NCI-H128 (cell line): Measurements from ENCODE around the gene ARFGAP3.

Experiments
- DNase-seq: peaks from one replicate; lab custom pipeline; 2025; ENCODE audit not compliant: unreplicated experiment; lab: John Stamatoyannopoulos, UW

The ARFGAP3 gene

GRCh38 chr22:42825796-42826195 lies 31.3 kb downstream of the ARFGAP3 start:
- DNase-seq = no peak

GRCh38 chr22:42821386-42821785 lies 35.7 kb downstream of the ARFGAP3 start:
- DNase-seq = no peak

DNA sequence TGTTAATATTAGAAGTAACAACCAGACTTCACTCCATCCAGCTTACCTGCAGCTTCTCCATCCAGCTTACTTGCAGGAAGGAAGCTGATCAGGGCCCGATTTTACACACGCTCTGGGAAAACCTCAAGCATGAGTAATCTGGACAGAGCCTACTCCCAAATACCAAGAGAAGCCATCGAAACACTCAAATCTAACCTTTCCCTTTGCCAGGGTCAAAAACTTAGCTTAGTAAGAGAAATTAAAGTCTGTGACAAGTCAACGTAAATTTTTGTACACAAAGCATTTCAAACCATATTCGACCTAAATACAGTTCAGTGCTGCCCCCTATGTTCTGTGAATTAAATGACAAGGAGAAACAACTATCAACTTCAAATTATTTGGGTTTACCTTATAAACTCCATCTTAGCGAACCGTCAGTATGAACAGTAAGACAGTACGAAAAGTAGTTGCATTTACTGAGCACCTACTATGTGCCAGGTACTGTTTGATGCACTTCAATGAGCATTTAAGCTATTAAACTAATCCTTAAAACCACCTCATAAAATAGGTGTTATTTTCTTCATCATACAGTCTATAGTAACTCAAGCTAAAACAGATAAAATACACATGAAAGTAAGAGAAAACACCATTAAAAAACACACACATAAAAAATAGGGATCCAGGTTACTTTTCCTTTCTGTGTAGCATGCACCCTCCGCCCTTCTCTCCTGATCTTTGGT lies 36.9 kb downstream of the ARFGAP3 start:
- no peak for DNase-seq

GRCh38 chr22:42819412-42820044 lies 37.5 kb downstream of the ARFGAP3 start:
- DNase-seq = no peak

GRCh38 chr22:42817556-42817955 lies 39.5 kb downstream of the ARFGAP3 start:
- no peak for DNase-seq

DNA sequence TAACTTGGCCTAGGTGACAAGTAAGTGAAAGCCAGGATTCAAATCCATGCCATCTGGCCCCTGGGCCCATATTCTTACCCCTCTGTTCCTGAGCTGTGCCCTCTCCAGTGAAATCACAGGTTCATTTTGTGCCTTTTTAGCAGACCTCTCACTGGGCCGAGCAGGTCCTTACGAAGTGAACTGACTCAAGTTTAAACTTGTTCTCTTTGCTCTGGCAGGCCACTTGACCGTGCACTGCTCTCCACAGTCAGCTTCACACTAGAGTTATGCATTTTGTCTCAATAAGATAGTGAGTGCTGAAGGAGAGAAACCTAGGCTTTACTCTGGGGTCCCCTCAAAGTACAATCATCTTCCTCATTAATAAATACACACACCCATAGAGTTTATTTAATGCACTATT lies 40.7 kb downstream of the ARFGAP3 start:
- DNase-seq = no peak

GRCh38 chr22:42814616-42815015 lies 42.5 kb downstream of the ARFGAP3 start:
- DNase-seq = no peak

DNA sequence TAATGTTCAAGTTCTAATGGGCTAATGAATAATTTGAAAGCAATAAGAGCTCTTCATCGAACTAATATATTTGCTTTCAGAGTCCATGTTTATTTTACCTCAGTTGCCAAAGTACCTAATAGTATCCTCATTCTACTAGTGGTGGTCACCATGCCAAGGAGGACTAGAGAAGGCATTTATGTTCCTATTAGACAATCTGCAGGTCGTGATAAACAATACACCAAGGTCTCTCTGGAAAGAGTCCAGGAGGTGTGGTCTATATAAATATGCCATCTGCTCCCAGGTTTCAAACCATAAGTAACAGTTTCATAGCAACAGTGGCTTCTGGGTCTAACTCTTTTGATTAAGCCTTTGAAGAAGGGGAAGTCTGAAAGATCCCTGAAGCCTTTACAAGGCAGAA lies 42.9 kb downstream of the ARFGAP3 start:
- DNase-seq = no peak

DNA sequence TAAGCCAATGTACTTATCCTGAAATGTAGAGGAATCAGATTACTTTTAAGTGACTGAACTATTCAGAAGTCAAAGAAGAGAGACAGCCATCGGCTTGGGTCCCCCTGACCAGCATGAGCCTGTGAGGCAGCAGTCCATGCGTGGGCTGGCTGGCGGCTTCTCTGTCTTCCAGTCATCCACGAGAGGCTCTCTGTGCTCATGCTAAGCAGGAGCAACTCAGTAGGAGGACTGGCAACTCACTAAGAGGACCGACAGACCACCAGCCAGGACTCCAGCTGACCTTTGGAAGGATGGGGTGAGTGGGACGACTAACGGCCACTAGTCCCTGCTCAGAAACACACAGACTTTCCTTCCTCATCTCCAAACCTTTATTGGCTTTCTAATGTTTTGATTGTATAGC lies 43.6 kb downstream of the ARFGAP3 start:
- no peak for DNase-seq

DNA sequence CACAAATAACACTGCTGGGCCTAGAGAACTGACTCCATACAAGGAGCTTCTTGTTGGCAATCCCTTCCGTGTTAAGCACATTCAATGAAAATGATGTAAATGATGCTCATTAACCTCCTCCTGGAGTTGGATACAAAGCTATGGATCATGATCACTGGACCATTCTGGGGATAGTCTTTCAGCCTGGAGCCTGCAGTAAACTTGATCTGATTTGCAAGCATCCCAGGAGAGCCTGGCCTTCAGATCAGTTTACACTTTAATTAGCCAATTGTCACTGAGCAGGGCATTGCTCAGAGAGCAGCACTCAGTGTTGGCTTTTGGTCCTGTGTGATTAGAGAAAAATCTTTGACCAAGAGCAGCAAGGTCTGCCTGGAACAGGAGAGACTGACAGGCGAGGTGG lies 45.6 kb downstream of the ARFGAP3 start:
- DNase-seq = no peak

- DNase-seq = no peak
Measured at GRCh38 chr22:42808521-42808920, 48.6 kb downstream of the ARFGAP3 start.

- DNase-seq = no peak
Measured at GRCh38 chr22:42807185-42807584, 49.9 kb downstream of the ARFGAP3 start.

DNA sequence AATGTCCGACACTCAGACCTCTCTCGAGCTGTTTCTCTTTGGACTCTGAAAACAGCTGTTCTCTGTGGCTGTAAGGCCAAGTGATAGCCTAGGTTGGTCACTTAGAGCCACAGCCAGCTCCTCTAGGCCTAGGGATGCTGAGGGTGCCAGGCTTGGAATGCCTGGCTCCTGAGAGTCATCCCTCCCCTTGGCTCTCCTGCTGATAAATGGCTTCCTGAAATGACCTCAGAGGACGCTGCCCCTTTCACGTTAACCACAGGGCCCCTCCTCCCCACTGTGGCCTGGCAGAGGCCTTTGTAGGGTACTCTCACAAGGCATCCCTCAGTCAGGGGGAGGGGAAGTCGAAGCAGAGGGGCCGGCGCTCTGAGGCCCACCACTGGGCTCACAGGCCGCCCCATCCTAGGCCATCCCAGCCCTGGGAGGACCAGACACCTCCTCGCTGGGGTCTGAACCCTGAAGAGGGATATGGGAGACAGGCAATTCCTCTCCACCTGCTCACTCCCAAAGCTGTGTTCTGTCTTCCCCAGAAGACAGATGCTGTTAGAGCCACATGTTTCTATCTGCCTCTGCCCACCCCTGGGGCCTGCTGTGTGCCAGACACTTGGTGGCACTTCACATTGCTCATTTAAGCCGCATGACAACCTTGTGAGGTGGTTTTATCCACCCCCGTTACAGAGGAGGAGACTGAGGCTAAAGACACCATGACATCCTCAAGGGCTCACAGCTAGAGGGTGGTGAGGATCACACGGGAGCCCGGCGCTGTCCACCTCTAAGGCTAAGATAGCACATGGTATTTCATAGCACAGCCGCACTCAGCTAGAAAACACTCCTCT lies 50.9 kb downstream of the ARFGAP3 start:
- no peak for DNase-seq

DNA sequence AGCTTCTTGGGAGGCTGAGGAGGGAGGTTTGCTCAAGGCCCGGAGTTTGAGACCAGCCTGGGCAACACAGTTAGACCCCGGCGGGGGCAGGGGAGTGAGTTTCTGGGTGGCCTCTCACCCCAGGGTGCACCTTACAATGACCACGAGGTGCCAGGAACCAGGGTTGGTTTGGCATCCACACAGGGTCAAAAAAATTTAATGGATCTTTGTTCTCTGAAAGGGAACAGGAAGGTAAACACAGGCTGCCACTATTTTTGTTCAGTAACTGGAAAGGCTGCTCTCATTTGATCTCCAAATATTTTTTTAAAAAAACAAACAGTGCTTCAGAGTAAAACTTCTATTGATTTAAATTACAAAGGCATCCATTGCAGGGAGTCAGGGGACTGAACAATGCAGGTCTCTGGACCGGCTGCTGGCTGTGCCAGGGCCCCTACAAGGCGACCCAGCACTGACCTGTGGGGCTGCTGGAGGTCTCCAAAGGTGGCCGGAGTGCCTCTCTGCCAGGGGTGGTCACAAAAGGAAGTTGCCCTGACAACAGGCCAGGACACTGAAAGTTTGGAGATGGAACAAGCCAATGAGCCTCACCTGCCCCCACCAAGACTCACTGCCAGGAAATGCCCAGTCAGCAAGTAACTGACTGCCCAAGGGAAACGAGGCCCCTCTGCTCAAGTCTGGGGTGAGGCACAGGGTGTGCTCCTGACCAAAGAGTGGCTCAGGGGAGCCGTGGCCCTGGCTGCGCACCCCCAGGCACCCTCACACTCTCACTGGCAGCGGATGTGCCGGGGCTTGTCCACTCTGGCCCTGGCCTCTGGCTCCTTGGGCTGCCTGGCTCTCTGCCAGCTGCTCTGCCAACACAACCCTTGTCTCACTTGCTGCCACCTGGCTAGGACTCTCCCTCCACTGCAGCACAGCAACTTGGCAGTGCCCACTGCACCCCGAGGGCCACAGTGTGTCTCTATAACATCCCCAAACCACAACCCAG lies 51.8 kb downstream of the ARFGAP3 start:
- DNase-seq = no peak

GRCh38 chr22:42803389-42803788 lies 53.7 kb downstream of the ARFGAP3 start:
- no peak for DNase-seq

GRCh38 chr22:42801252-42802080 lies 55.6 kb downstream of the ARFGAP3 start:
- no peak for DNase-seq

- no peak for DNase-seq
Measured at GRCh38 chr22:42800451-42801251, 56.4 kb downstream of the ARFGAP3 start.

DNA sequence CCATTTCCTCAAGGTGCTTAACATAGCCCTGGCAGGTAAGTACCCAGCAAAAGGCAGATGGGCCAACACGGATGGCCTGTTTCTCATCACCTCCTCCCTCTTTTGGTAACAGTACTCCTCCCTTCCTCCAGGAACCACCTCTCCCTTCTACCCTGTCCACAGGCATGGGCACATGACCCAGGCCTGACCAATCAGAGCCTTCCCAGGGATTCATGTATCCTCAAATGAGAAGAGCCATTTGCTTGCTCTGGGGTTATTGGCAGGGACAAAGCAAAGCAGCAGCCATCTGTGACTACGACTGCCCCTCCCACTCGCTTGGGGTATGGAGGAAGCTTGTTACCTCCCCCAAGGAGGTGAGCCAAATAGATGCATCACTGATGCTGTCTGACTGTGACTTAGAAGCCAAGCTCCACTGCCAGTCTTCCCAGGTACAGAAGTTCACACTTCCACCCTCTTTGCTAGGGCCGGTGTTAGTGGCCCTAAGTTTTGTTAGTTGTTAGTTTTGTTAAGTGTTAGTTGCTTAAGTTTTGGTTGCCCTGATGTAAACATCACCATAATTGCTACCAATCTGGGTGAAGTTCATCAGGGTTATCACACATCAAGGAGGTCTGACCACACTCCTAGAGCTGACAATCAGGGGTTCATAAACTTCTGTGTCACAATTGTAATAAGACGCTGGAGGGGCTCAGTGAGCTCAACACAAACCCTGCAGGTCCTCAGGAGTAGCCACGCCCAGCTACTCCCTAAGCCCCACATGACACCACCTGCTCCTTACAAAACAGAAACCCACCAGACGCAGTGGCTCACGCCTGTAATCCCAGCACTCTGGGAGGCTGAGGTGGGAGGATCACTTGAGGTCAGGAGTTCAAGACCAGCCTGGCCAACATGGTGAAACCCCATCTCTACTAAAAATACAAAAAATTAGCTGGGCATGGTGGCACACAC lies 57.3 kb downstream of the ARFGAP3 start:
- no peak for DNase-seq
